Neural progenitor cell (in vitro differentiated cells): Measurements from ENCODE around the gene KAZN.

ENCODE experiments used
- EZH2 ChIP-seq: fragments of 200-600 bp; sonication (generic); IDR thresholded peaks from 2 replicates; pipeline ENCODE4 v1.6.1; 2017; ENCODE audit warnings: antibody characterized with exemption, mild to moderate bottlenecking, moderate library complexity
- EZH2phosphoT487 ChIP-seq: fragments of 200-600 bp; sonication (generic); IDR thresholded peaks from 2 replicates; pipeline ENCODE4 v1.6.1; 2017; ENCODE audit warnings: antibody characterized with exemption
- TF ChIP-seq, protein P1 (sequence below): fragments of 200-600 bp; sonication (generic); IDR thresholded peaks from 2 replicates; pipeline ENCODE4 v1.5.1; 2017; ENCODE audit warnings: antibody characterized with exemption, mild to moderate bottlenecking

DNA sequence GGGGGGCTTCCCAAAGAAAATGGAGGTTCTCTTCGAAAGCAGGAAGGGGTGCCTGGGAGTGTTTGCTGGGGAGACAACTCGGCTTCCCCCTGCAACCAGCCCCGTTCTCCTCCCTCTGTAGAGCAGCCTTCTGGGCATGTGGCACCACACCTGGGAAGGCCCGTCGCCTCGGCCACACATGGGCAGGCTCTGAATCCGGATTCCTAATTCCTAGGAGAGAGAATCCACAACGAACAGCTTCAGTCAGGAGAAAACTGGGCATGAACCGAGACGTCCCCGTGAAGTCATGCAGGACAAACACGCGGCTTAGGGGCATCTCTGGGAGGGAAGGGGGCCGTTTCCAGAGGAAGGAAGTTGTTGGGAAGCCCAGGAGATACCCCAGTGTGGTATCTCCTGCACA lies 224.5 kb downstream of the KAZN start:
- TF ChIP-seq, protein P1, sequence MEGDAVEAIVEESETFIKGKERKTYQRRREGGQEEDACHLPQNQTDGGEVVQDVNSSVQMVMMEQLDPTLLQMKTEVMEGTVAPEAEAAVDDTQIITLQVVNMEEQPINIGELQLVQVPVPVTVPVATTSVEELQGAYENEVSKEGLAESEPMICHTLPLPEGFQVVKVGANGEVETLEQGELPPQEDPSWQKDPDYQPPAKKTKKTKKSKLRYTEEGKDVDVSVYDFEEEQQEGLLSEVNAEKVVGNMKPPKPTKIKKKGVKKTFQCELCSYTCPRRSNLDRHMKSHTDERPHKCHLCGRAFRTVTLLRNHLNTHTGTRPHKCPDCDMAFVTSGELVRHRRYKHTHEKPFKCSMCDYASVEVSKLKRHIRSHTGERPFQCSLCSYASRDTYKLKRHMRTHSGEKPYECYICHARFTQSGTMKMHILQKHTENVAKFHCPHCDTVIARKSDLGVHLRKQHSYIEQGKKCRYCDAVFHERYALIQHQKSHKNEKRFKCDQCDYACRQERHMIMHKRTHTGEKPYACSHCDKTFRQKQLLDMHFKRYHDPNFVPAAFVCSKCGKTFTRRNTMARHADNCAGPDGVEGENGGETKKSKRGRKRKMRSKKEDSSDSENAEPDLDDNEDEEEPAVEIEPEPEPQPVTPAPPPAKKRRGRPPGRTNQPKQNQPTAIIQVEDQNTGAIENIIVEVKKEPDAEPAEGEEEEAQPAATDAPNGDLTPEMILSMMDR: no peak
- TF ChIP-seq EZH2 (no peak), EZH2phosphoT487 (no peak)
